ENCODE results near the gene SCG3. TPM values are rescaled to one million over a fixed set of nuclear protein-coding genes. Genes with fewer than 3 reads are reported as not detected.

SCG3 gene
- total RNA-seq, 1 experiment from 2014 or later: not detected

- Histone ChIP-seq H3K4me1 (ENCODE audit: insufficient read depth, low read length) (no peaks in the 10 kb centered on the region), H3K9me2 (replicated peaks; ENCODE audit: low read length) (no peaks in the 10 kb centered on the region), H4K20me1 (ENCODE audit: low read length) (no peaks in the 10 kb centered on the region), H3K4me2 (ENCODE audit: low read length) (no peak overlapping the region), H3K9ac (ENCODE audit: low read length) (no peak overlapping the region), H3K79me2 (ENCODE audit: low read length) (no peaks in the 10 kb centered on the region), H3K4me3 (ENCODE audit: low read length) (no peak overlapping the region), H3K27me3 (ENCODE audit: low read length) (no peaks in the 10 kb centered on the region), H2AFZ (ENCODE audit: low read length) (no peak overlapping the region), H3F3A (ENCODE audit: low read length, unreplicated experiment) (no peaks in the 10 kb centered on the region), H3K27ac (ENCODE audit: low read length) (no peak overlapping the region), H3K9me3 (ENCODE audit: low read length) (no peaks in the 10 kb centered on the region), H3K36me3 (ENCODE audit: low read depth, low read length) (no peaks in the 10 kb centered on the region)
- intact Hi-C loops (cut with micrococcal nuclease): no loop called here
- BruUV-seq (replicated peaks): no TSS peak
- no peak for ATAC-seq
- ChIA-PET POLR2A (ENCODE audit: unreplicated experiment) (no interaction called here), CTCF (no interaction called here)
- no peak for DNase-seq
- TF ChIP-seq EZH2phosphoT487 (IDR thresholded peaks at IDR 0.05; ENCODE audit: borderline replicate concordance, low read length): no peak
- TF ChIP-seq CTCF (conservative IDR thresholded peaks at IDR 0.05; ENCODE audit: low read depth, low read length): no peak
- TF ChIP-seq EZH2 (IDR thresholded peaks at IDR 0.05; ENCODE audit: low read length, unreplicated experiment): no peak
Observed at GRCh38 chr15:51714911-51715310, 33.6 kb downstream of the SCG3 start.

GRCh38 chr15:51718219-51718618 is 36.9 kb downstream of the SCG3 start:
- H3K79me2 ChIP-seq (ENCODE audit: low read length): no peaks in the 10 kb centered on the region
- ATAC-seq: no peak
- no peaks in the 10 kb centered on the region for H3K27me3 ChIP-seq (ENCODE audit: low read length)
- H3K9ac ChIP-seq (ENCODE audit: low read length): no peak overlapping the region
- no peak overlapping the region for H3K27ac ChIP-seq (ENCODE audit: low read length)
- TF ChIP-seq CTCF (conservative IDR thresholded peaks at IDR 0.05; ENCODE audit: low read depth, low read length): no peak
- no peak for TF ChIP-seq EZH2phosphoT487 (IDR thresholded peaks at IDR 0.05; ENCODE audit: borderline replicate concordance, low read length)
- no peak for TF ChIP-seq EZH2 (IDR thresholded peaks at IDR 0.05; ENCODE audit: low read length, unreplicated experiment)
- H3K4me3 ChIP-seq (ENCODE audit: low read length): no peak overlapping the region
- no TSS peak for BruUV-seq (replicated peaks)
- no peaks in the 10 kb centered on the region for H3K9me3 ChIP-seq (ENCODE audit: low read length)
- no peaks in the 10 kb centered on the region for H3K36me3 ChIP-seq (ENCODE audit: low read depth, low read length)
- H3F3A ChIP-seq (ENCODE audit: low read length, unreplicated experiment): no peaks in the 10 kb centered on the region
- H4K20me1 ChIP-seq (ENCODE audit: low read length): no peaks in the 10 kb centered on the region
- CTCF ChIA-PET: no interaction called here
- intact Hi-C loops (cut with micrococcal nuclease): no loop called here
- no peak for DNase-seq
- H3K9me2 ChIP-seq (replicated peaks; ENCODE audit: low read length): no peaks in the 10 kb centered on the region
- no peak overlapping the region for H2AFZ ChIP-seq (ENCODE audit: low read length)
- POLR2A ChIA-PET (ENCODE audit: unreplicated experiment): no interaction called here
- H3K4me2 ChIP-seq (ENCODE audit: low read length): no peak overlapping the region
- no peaks in the 10 kb centered on the region for H3K4me1 ChIP-seq (ENCODE audit: insufficient read depth, low read length)

GRCh38 chr15:51718746-51719145 is 37.4 kb downstream of the SCG3 start:
- POLR2A ChIA-PET (ENCODE audit: unreplicated experiment): no interaction called here
- Histone ChIP-seq H3K36me3 (ENCODE audit: low read depth, low read length) (no peaks in the 10 kb centered on the region), H3K9ac (ENCODE audit: low read length) (no peak overlapping the region), H4K20me1 (ENCODE audit: low read length) (no peaks in the 10 kb centered on the region), H3K27ac (ENCODE audit: low read length) (no peak overlapping the region), H2AFZ (ENCODE audit: low read length) (no peak overlapping the region), H3K4me3 (ENCODE audit: low read length) (no peak overlapping the region), H3K4me2 (ENCODE audit: low read length) (no peak overlapping the region), H3K27me3 (ENCODE audit: low read length) (no peaks in the 10 kb centered on the region), H3K4me1 (ENCODE audit: insufficient read depth, low read length) (no peaks in the 10 kb centered on the region), H3K9me3 (ENCODE audit: low read length) (no peaks in the 10 kb centered on the region), H3F3A (ENCODE audit: low read length, unreplicated experiment) (no peaks in the 10 kb centered on the region), H3K79me2 (ENCODE audit: low read length) (no peaks in the 10 kb centered on the region), H3K9me2 (replicated peaks; ENCODE audit: low read length) (no peaks in the 10 kb centered on the region)
- intact Hi-C loops (cut with micrococcal nuclease): no loop called here
- no TSS peak for BruUV-seq (replicated peaks)
- CTCF ChIA-PET: no interaction called here
- DNase-seq: no peak
- TF ChIP-seq EZH2 (IDR thresholded peaks at IDR 0.05; ENCODE audit: low read length, unreplicated experiment): no peak
- no peak for TF ChIP-seq CTCF (conservative IDR thresholded peaks at IDR 0.05; ENCODE audit: low read depth, low read length)
- no peak for TF ChIP-seq EZH2phosphoT487 (IDR thresholded peaks at IDR 0.05; ENCODE audit: borderline replicate concordance, low read length)
- ATAC-seq: no peak

Measured in PC-3 (cell line).